B cell (primary cell): ENCODE measurements around the gene KIAA0319L. TPM values are rescaled to one million over a fixed set of nuclear protein-coding genes. Genes with fewer than 3 reads are reported as not detected.

ENCODE experiments used
- ATAC-seq: fragments of 200-7000 bp; cut with Tn5 transposase; one replicate; pipeline ENCODE4 v1.10.0; 2021; ENCODE audit warnings: low read depth, mild to moderate bottlenecking, moderate number of reproducible peaks, moderate library complexity
- CTCF ChIA-PET: fragments of 350-600 bp; sonication (Branson Sonifier 250); formaldehyde crosslinking; loops from one replicate; lab custom pipeline; 2021; ENCODE audit warnings: antibody characterized with exemption, inconsistent platforms; lab: Charles Lee
- POLR2A ChIA-PET: fragments of 350-600 bp; sonication (Branson Sonifier 250); formaldehyde crosslinking; loops from one replicate; lab custom pipeline; 2021; ENCODE audit warnings: antibody characterized with exemption; lab: Charles Lee
- DNase-seq: peaks from one replicate; pipeline ENCODE4 v3.0.0; 2013
- H2AFZ ChIP-seq: 2 replicates; pipeline ENCODE4 v1.6.1; 2012; ENCODE audit warnings: mild to moderate bottlenecking, low read depth, low read length; ENCODE audit not compliant: insufficient read depth, poor library complexity, severe bottlenecking
- H3K27ac ChIP-seq, 2 donors: 1 replicate in 1 of 2; 2 replicates in 1 of 2; pipeline ENCODE4 v1.5.1; 2012 to 2013; ENCODE audit warnings: low read length in 2 of 2, mild to moderate bottlenecking in 2 of 2, moderate library complexity in 1 of 2
- H3K27me3 ChIP-seq, 4 experiments: fragments of 200-600 bp in 1 of 4; sonication (generic) in 1 of 4; replicated peaks in 1 of 4; 1 replicate in 2 of 4; 2 replicates in 2 of 4; pipeline versions ENCODE4 v1.6.1 to v1.7.0; 2013 to 2016; ENCODE audit warnings: low read length in 3 of 4, mild to moderate bottlenecking in 2 of 4, mixed read lengths in 1 of 4, moderate library complexity in 1 of 4; ENCODE audit not compliant: insufficient read depth in 4 of 4, control insufficient read depth in 3 of 4; ENCODE audit errors: control extremely low read depth in 1 of 4
- H3K36me3 ChIP-seq, 2 experiments: replicated peaks in 1 of 2; 1 replicate in 1 of 2; 2 replicates in 1 of 2; pipeline versions ENCODE4 v1.6.1 to v1.7.1; 2013; ENCODE audit warnings: low read length in 1 of 2; ENCODE audit not compliant: insufficient read depth in 2 of 2, control insufficient read depth in 1 of 2; ENCODE audit errors: control extremely low read depth in 1 of 2, extremely low read depth in 1 of 2
- H3K4me1 ChIP-seq, 2 donors: fragments of 200-600 bp in 1 of 2; sonication (generic) in 1 of 2; 1 replicate in 1 of 2; 2 replicates in 1 of 2; pipeline versions ENCODE4 v1.5.1 to v1.6.1; 2013 to 2017; ENCODE audit warnings: low read length in 2 of 2; ENCODE audit not compliant: control insufficient read depth in 2 of 2, insufficient read depth in 2 of 2
- H3K4me2 ChIP-seq: replicated peaks from 2 replicates; pipeline ENCODE3; 2012; ENCODE audit warnings: mild to moderate bottlenecking, low read depth, low read length; ENCODE audit not compliant: poor library complexity, severe bottlenecking
- H3K4me3 ChIP-seq, 5 experiments: fragments of 200-600 bp in 1 of 5; sonication (generic) in 1 of 5; 1 replicate in 3 of 5; 2 replicates in 2 of 5; pipeline versions ENCODE4 v1.5.1 to v1.7.0; 2011 to 2016; ENCODE audit warnings: low read length in 4 of 5, mild to moderate bottlenecking in 4 of 5, low read depth in 2 of 5, control low read depth in 1 of 5, moderate library complexity in 1 of 5; ENCODE audit not compliant: insufficient read depth in 1 of 5; ENCODE audit errors: control extremely low read depth in 1 of 5, extremely low read depth in 1 of 5
- H3K79me2 ChIP-seq: fragments of 200-600 bp; sonication (generic); one replicate; pipeline ENCODE4 v1.6.0; 2016; ENCODE audit warnings: low read length; ENCODE audit not compliant: control insufficient read depth, insufficient read depth
- H3K9ac ChIP-seq: fragments of 200-600 bp; sonication (generic); 2 replicates; pipeline ENCODE4 v1.6.1; 2017; ENCODE audit warnings: mild to moderate bottlenecking, low read length, moderate library complexity
- H3K9me3 ChIP-seq, 3 donors: one replicate each; pipeline versions ENCODE4 v1.6.1 to v1.7.1; 2013; ENCODE audit warnings: low read length in 2 of 3; ENCODE audit not compliant: control insufficient read depth in 2 of 3, insufficient read depth in 1 of 3; ENCODE audit errors: control extremely low read depth in 1 of 3
- H4K20me1 ChIP-seq: 2 replicates; pipeline ENCODE4 v1.6.0; 2012; ENCODE audit warnings: mild to moderate bottlenecking, low read length; ENCODE audit not compliant: insufficient read depth, control insufficient read depth, poor library complexity, severe bottlenecking
- H3K27ac Mint-ChIP-seq: one replicate; pipeline ENCODE4 v1.8.0; 2021; ENCODE audit warnings: mixed read lengths
- H3K27me3 Mint-ChIP-seq: one replicate; pipeline ENCODE4 v1.8.0; 2021; ENCODE audit warnings: mixed read lengths
- H3K4me1 Mint-ChIP-seq: one replicate; pipeline ENCODE4 v1.8.0; 2021; ENCODE audit warnings: mixed read lengths
- H3K4me3 Mint-ChIP-seq: one replicate; pipeline ENCODE4 v1.8.0; 2021; ENCODE audit warnings: mixed read lengths
- H3K9me3 Mint-ChIP-seq: one replicate; pipeline ENCODE4 v1.8.0; 2022; ENCODE audit warnings: mixed read lengths; ENCODE audit not compliant: insufficient read depth
- CTCF ChIP-seq: fragments of 200-600 bp; IDR thresholded peaks from one replicate; pipeline ENCODE4 v1.8.0; 2022; ENCODE audit warnings: antibody characterized with exemption, mild to moderate bottlenecking
- EZH2 ChIP-seq: IDR thresholded peaks from 2 replicates; pipeline ENCODE4 v1.6.1; 2012; ENCODE audit warnings: borderline replicate concordance, low read depth, mild to moderate bottlenecking, moderate library complexity, low read length; ENCODE audit not compliant: insufficient read depth, poor library complexity, severe bottlenecking
- WGBS: methylation state at CpG from one replicate; pipeline ENCODE4 v1.1.5; 2013; ENCODE audit warnings: missing lambda C conversion rate; ENCODE audit not compliant: insufficient coverage; 5-methylcytosine and 5-hydroxymethylcytosine counted together
- intact Hi-C: fragments of 100-400 bp; cut with micrococcal nuclease; formaldehyde crosslinking; loops from one replicate; pipeline ENCODE4 v1.10.0; 2022
- polyA plus RNA-seq: library from polyadenylated mRNA; depleted of rRNA; stranded (reverse); fragments of >200 nt; gene quantifications from 2 replicates; pipeline ENCODE4 v1.2.3, GENCODE V29; 2012
- total RNA-seq, 2 donors: library from RNA; stranded (reverse); fragments of 120-200 nt in 1 of 2; gene quantifications; 1 replicate in 1 of 2; 2 replicates in 1 of 2; pipeline versions ENCODE4 v1.2.3 to v1.2.4, GENCODE V29; 2013 to 2022

KIAA0319L gene
- total and polyA plus RNA-seq, 2 donors (not counting 1 experiment from before 2014, with no cell fraction given) = 35.9 to 78.1 TPM

DNA sequence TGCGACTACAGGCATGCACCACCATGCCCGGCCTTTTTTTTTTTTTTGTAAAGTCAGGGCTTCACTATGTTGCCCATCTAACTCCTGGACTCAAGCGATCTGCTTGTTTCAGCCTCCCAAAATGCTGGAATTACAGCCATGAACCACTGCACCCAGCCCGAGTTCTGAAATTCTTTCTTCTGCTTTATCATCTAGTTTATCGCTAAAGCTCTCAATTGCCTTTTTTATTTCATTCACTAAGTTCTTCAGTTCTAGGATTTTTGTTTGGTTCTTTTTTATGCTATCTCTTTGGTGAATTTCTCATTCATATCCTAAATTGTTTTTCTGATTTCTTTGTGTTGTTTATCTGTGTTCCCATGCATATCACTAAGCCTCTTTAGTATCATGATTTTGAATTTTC lies 27.0 kb downstream of the KIAA0319L start:
- no peaks in the 10 kb centered on the region for H3K27me3 Mint-ChIP-seq
- Histone ChIP-seq H3K4me2 (no peak overlapping the region), H3K27ac (no peak overlapping the region), H3K36me3 (peaks cover 0 to 11% of the 10 kb centered on the region in 2 experiments), H2AFZ (no peak overlapping the region), H3K4me3 (no peak overlapping the region), H3K9ac (no peak overlapping the region), H4K20me1 (peaks cover 16% of the 10 kb centered on the region), H3K4me1 (no peaks in the 10 kb centered on the region), H3K9me3 (peaks cover 4 to 13% (median 11%) of the 10 kb centered on the region in 3 donors), H3K79me2 (peaks cover 21% of the 10 kb centered on the region), H3K27me3 (no peaks in the 10 kb centered on the region)
- intact Hi-C loops = no loop called here
- DNase-seq = no peak
- ATAC-seq = no peak
- no peak overlapping the region for H3K4me3 Mint-ChIP-seq
- H3K9me3 Mint-ChIP-seq = peaks cover 12% of the 10 kb centered on the region
- 67% methylated on average over 3 of the region's 5 CpGs for WGBS
- ChIA-PET CTCF (no interaction called here), POLR2A (no interaction called here)
- H3K4me1 Mint-ChIP-seq = peaks cover 5% of the 10 kb centered on the region
- H3K27ac Mint-ChIP-seq = no peak overlapping the region
- TF ChIP-seq EZH2 (no peak), CTCF (no peak)

DNA sequence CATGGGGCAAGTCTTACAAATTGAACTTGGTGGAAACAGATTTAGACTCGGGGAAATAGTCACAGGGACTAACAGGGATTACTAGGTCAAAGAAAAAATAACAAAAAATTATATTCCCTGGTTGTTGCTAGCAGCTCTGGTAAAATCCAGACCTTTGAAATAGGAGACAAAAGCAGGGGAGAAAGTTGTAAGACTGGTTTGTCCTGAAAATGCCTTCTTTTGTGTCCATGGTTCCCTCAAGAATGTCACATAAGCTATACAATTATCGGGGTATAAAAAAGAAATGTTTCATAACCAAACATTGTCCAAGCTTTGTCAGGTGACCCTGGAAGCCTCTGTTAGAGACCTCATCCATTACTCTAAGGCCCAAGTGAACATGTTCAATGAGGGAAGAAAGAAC lies 33.1 kb downstream of the KIAA0319L start:
- Histone ChIP-seq H3K4me1 (no peaks in the 10 kb centered on the region), H3K4me3 (no peak overlapping the region), H3K9me3 (peaks cover 0 to 2% (median 0%) of the 10 kb centered on the region in 3 donors), H4K20me1 (no peaks in the 10 kb centered on the region), H3K36me3 (no peaks in the 10 kb centered on the region), H3K27ac (no peak overlapping the region), H3K27me3 (no peaks in the 10 kb centered on the region), H3K79me2 (peaks cover 18% of the 10 kb centered on the region), H3K4me2 (no peak overlapping the region), H2AFZ (no peak overlapping the region), H3K9ac (no peak overlapping the region)
- no peak for ATAC-seq
- no peak overlapping the region for H3K27ac Mint-ChIP-seq
- H3K9me3 Mint-ChIP-seq = peaks cover 4% of the 10 kb centered on the region
- H3K4me1 Mint-ChIP-seq = no peaks in the 10 kb centered on the region
- intact Hi-C loops = no loop called here
- no peak overlapping the region for H3K4me3 Mint-ChIP-seq
- ChIA-PET POLR2A (no interaction called here), CTCF (interaction anchor here (1.0 kb wide), 1 partner anchor 9 kb away, joined by 3 read pairs; no protein-coding TSS in a partner anchor)
- WGBS = no CpG with 5 or more reads among the region's 2 CpGs
- DNase-seq = no peak
- H3K27me3 Mint-ChIP-seq = no peaks in the 10 kb centered on the region
- TF ChIP-seq EZH2 (no peak), CTCF (no peak)
